HepG2 (cell line): ENCODE measurements around the gene RPL35. TPM values are rescaled to one million over a fixed set of nuclear protein-coding genes. Genes with fewer than 3 reads are reported as not detected.

Experiments
- CTCF ChIP-seq: sonication (generic); formaldehyde crosslinking; IDR thresholded peaks from 2 replicates; pipeline ENCODE4 v1.5.0; 2020; ENCODE audit warnings: mild to moderate bottlenecking, missing genetic modification reagents, moderate library complexity
- DNMT3B ChIP-seq: conservative IDR thresholded peaks from 2 replicates; pipeline ENCODE4 v1.6.1; 2016; ENCODE audit warnings: missing biosample characterization, control low read depth
- HMGXB4 ChIP-seq, 2 experiments: sonication (generic) in 1 of 2; formaldehyde crosslinking in 1 of 2; IDR thresholded peaks; 2 replicates each; pipeline versions ENCODE4 v1.4.0 to v1.6.1; 2018 to 2020; ENCODE audit warnings: missing genetic modification reagents in 2 of 2, borderline replicate concordance in 1 of 2, low read depth in 1 of 2, mild to moderate bottlenecking in 1 of 2, missing biosample characterization in 1 of 2
- ISX ChIP-seq: sonication (generic); formaldehyde crosslinking; conservative IDR thresholded peaks from 2 replicates; pipeline ENCODE4 v1.5.0; 2020; ENCODE audit warnings: missing genetic modification reagents
- KDM6A ChIP-seq: IDR thresholded peaks from 2 replicates; pipeline ENCODE4 v1.6.1; 2016; ENCODE audit warnings: low read depth
- KLF12 ChIP-seq: sonication (generic); formaldehyde crosslinking; IDR thresholded peaks from 2 replicates; pipeline ENCODE4 v1.4.0; 2020; ENCODE audit warnings: missing genetic modification reagents, borderline replicate concordance
- KMT2B ChIP-seq: IDR thresholded peaks from 2 replicates; pipeline ENCODE4 v1.6.1; 2016; ENCODE audit warnings: missing genetic modification reagents, missing compliant biosample characterization
- MXI1 ChIP-seq: IDR thresholded peaks from 3 replicates; pipeline ENCODE4 v1.6.1; 2012; ENCODE audit warnings: low read depth, low read length, inconsistent platforms, borderline replicate concordance
- NR2F2 ChIP-seq: IDR thresholded peaks from 2 replicates; pipeline ENCODE4 v1.6.1; 2012; ENCODE audit warnings: low read depth, inconsistent platforms, borderline replicate concordance
- SMARCC2 ChIP-seq: fragments of 450-650 bp; IDR thresholded peaks from 2 replicates; pipeline ENCODE4 v1.6.1; 2017; ENCODE audit warnings: antibody characterized with exemption, mild to moderate bottlenecking
- SP4 ChIP-seq: sonication (generic); formaldehyde crosslinking; IDR thresholded peaks from 2 replicates; pipeline ENCODE4 v1.8.1; 2023; ENCODE audit warnings: mild to moderate bottlenecking, missing genetic modification reagents
- STAT5B ChIP-seq: sonication (generic); formaldehyde crosslinking; IDR thresholded peaks from 2 replicates; pipeline ENCODE4 v1.4.0; 2020; ENCODE audit warnings: missing genetic modification reagents
- ZNF296 ChIP-seq: sonication (generic); formaldehyde crosslinking; conservative IDR thresholded peaks from 2 replicates; pipeline ENCODE4 v1.5.0; 2020; ENCODE audit warnings: mild to moderate bottlenecking, missing genetic modification reagents
- ZNF333 ChIP-seq: sonication (generic); formaldehyde crosslinking; IDR thresholded peaks from 2 replicates; pipeline ENCODE4 v1.4.0; 2020; ENCODE audit warnings: mild to moderate bottlenecking, missing genetic modification reagents, borderline replicate concordance
- ZNF44 ChIP-seq: sonication (generic); formaldehyde crosslinking; IDR thresholded peaks from 2 replicates; pipeline ENCODE4 v1.5.1; 2020; ENCODE audit warnings: mild to moderate bottlenecking, missing genetic modification reagents
- ZNF552 ChIP-seq: sonication (generic); formaldehyde crosslinking; IDR thresholded peaks from 2 replicates; pipeline ENCODE4 v1.9.0; 2022; ENCODE audit warnings: missing genetic modification reagents, mild to moderate bottlenecking, borderline replicate concordance
- ZNF710 ChIP-seq: sonication (generic); formaldehyde crosslinking; IDR thresholded peaks from 2 replicates; pipeline ENCODE4 v1.5.0; 2020; ENCODE audit warnings: mild to moderate bottlenecking, missing genetic modification reagents, borderline replicate concordance
- ZNF768 ChIP-seq: sonication (generic); formaldehyde crosslinking; IDR thresholded peaks from 2 replicates; pipeline ENCODE4 v1.4.0; 2020; ENCODE audit warnings: missing genetic modification reagents
- polyA plus RNA-seq, 8 experiments: library from polyadenylated mRNA; depleted of rRNA in 3 of 8; stranded (reverse) in 7 of 8; unstranded in 1 of 8; fragments of >200 nt; fragmentation: Illumina TruSeq in 4 of 8; extraction: Trizol in 4 of 8; gene quantifications; 2 replicates each; pipeline versions ENCODE4 v1.2.1 to v1.2.3, GENCODE V29; 2011 to 2016; ENCODE audit warnings: low read depth in 4 of 8, missing spikeins in 1 of 8, mixed read lengths in 1 of 8; ENCODE audit not compliant: insufficient read depth in 1 of 8
- total RNA-seq, 5 experiments: library from RNA; depleted of rRNA; stranded (reverse); fragments of >200 nt; fragmentation: Illumina TruSeq; extraction: Trizol; gene quantifications; 2 replicates each; pipeline ENCODE4 v1.2.3, GENCODE V29; 2016; ENCODE audit warnings: low read depth in 1 of 5
- TF ChIP-seq, protein P1 (sequence below): sonication (generic); formaldehyde crosslinking; IDR thresholded peaks from 2 replicates; pipeline ENCODE4 v1.5.1; 2020; ENCODE audit warnings: mild to moderate bottlenecking, missing genetic modification reagents, moderate library complexity
- TF ChIP-seq, protein P2 (sequence below): sonication (generic); formaldehyde crosslinking; IDR thresholded peaks from 2 replicates; pipeline ENCODE4 v1.4.0; 2020; ENCODE audit warnings: missing genetic modification reagents

Gene RPL35
- total and polyA plus RNA-seq, 2 of the 13 experiments (the other 11 are each of a cell fraction or from before 2014, with no cell fraction given): 2,153 to 2,935 TPM

- TF ChIP-seq DNMT3B: no peak
- no peak for TF ChIP-seq ZNF296 (CRISPR knock-in tag)
- TF ChIP-seq, protein P1, sequence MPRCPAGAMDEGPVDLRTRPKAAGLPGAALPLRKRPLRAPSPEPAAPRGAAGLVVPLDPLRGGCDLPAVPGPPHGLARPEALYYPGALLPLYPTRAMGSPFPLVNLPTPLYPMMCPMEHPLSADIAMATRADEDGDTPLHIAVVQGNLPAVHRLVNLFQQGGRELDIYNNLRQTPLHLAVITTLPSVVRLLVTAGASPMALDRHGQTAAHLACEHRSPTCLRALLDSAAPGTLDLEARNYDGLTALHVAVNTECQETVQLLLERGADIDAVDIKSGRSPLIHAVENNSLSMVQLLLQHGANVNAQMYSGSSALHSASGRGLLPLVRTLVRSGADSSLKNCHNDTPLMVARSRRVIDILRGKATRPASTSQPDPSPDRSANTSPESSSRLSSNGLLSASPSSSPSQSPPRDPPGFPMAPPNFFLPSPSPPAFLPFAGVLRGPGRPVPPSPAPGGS (CRISPR knock-in tag): peak; percentile 19; the same call in 1 of the 2 replicates
- no peak for TF ChIP-seq ZNF333 (CRISPR knock-in tag)
- no peak for TF ChIP-seq KMT2B
- TF ChIP-seq CTCF (CRISPR knock-in tag): peak; percentile 81
- TF ChIP-seq MXI1: peak; percentile 36; the same call in 1 of the 3 replicates
- no peak for TF ChIP-seq STAT5B (CRISPR knock-in tag)
- no peak; the same call in 1 of the 2 replicates for TF ChIP-seq SP4 (CRISPR knock-in tag)
- TF ChIP-seq ZNF710: peak; percentile 69; the same call in 1 of the 2 replicates
- TF ChIP-seq KLF12 (CRISPR knock-in tag): no peak
- TF ChIP-seq ZNF44 (CRISPR knock-in tag): no peak
- 0 out of 4 replicates have a peak, but pooled peaks have one; percentile 23 to 41 for TF ChIP-seq HMGXB4 (CRISPR knock-in tag; IDR thresholded peaks at IDR 0.05; ENCODE audit: borderline replicate concordance in 1 of 2, low read depth in 1 of 2)
- TF ChIP-seq SMARCC2: no peak
- no peak for TF ChIP-seq ZNF552 (CRISPR knock-in tag)
- no peak for TF ChIP-seq NR2F2
- TF ChIP-seq ZNF768: no peak
- no peak for TF ChIP-seq KDM6A (CRISPR knock-in tag)
- no peak for TF ChIP-seq ISX (CRISPR knock-in tag)
- TF ChIP-seq, protein P2, sequence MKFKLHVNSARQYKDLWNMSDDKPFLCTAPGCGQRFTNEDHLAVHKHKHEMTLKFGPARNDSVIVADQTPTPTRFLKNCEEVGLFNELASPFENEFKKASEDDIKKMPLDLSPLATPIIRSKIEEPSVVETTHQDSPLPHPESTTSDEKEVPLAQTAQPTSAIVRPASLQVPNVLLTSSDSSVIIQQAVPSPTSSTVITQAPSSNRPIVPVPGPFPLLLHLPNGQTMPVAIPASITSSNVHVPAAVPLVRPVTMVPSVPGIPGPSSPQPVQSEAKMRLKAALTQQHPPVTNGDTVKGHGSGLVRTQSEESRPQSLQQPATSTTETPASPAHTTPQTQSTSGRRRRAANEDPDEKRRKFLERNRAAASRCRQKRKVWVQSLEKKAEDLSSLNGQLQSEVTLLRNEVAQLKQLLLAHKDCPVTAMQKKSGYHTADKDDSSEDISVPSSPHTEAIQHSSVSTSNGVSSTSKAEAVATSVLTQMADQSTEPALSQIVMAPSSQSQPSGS: peak; percentile 15; the same call in 1 of the 2 replicates
These were observed 5.6 kb downstream of the RPL35 start (continued) for GRCh38 chr9:124855944-124856765.
